Forelimb muscle (tissue), 1 donor: Measurements from ENCODE around the gene DCPS. TPM values are rescaled to one million over a fixed set of nuclear protein-coding genes. Genes with fewer than 3 reads are reported as not detected.
A peak's percentile ranks its signal among the peaks of the same experiment; 100 is the strongest.

Source experiments
- DNase-seq: peaks from one replicate; pipeline ENCODE4 v3.0.0-alpha.2; 2013; ENCODE audit warnings: low read depth
- polyA plus RNA-seq: library from polyadenylated mRNA; unstranded; fragments of 120-200 nt; gene quantifications from one replicate; pipeline ENCODE4 v1.2.1, GENCODE V29; 2013; ENCODE audit not compliant: insufficient read length

Gene DCPS
- polyA plus RNA-seq, 1 donor = 19.1 TPM

- no peak for DNase-seq
These were observed 24.6 kb downstream of the DCPS start for GRCh38 chr11:126328444-126328843.

- no peak for DNase-seq
These were observed 25.2 kb downstream of the DCPS start for GRCh38 chr11:126328938-126329643.

DNA sequence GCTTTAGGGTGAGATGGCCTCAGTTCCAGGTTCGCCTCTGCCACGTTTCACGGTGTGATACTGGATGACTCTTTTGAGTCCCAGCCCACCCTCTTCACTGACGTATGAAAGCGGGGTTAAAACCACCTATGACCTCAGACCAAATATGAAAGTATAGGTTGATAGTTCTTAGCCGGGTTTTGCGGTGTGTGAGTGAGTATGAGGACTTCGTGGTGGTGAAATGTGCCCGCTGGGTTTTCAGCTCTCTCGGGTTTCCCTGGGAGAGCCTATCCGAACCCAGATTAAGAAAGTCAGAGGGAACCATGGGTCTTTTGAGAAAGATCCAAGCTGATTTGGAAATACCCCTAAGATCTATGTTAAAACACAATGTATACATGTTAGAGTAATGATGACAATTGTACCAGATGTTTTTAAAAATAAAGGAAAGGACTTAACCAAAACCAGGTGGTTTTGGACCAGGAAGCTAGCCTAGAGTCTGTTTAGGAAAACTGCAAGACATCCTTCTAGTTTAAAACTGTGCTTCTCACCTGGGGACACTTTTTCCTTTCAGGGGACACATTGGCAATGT is 25.9 kb downstream of the DCPS start:
- DNase-seq = no peak

DNA sequence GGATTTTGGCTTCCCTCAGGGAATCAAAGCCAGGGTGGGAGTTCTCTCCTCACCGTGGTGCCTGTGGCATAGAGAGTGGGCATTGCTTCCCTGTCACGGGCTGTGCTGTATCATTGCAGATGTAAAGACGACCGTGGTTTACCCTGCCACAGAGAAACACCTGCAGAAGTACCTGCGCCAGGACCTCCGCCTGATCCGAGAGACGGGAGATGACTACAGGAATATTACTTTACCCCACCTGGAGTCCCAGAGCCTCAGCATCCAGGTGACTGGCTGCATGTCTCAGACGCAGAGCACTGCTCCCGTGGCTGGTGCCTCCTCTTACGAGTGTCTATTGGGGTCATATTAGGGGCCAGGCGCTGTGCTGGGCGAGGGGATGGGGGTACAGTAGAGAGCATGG is 27.4 kb downstream of the DCPS start:
- DNase-seq = no peak

- no peak for DNase-seq
These were observed 28.4 kb downstream of the DCPS start for GRCh38 chr11:126332221-126332711.

GRCh38 chr11:126333142-126333541 is 29.3 kb downstream of the DCPS start:
- DNase-seq = no peak

DNA sequence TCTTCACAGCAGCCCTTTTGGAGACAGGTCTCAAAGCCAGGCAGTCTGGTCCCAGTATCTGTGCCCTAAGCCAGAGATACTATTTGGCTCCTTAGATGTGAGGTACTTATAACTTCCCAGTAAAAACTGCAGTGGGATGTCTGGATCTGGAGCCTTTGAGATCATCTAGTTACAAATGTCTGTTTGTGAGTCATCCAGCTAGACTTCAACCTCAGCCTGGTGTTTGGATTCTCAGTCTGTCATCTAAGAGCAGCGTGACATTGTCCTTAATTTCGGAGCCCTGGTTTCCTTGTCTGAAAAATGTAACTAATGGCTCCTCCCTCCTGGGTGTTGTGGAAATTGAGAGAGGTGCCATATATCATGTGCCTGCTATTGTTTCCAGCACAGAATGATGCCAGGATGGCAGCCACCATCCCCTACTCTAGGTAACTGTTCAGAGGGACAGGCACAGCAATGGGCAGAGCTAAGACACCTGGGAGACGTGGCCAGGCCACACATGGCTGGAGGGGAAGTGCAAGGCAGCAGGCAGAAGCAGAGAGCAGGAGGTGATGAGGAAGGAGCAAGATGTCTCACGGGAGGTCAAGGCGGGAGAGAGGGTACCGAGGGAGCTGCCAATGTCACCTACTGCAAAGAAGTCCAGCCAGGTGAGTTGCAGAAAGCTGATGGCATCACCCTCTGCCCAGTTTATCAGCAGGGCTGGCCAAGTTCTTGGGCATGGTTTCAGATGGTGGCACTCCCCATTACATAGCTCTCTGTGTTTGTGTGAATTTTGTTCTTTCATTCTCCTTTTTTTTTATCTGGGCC is 31.0 kb downstream of the DCPS start:
- no peak for DNase-seq

- no peak for DNase-seq
These were observed 31.6 kb downstream of the DCPS start for GRCh38 chr11:126335463-126335760.

- DNase-seq = no peak
These were observed 32.3 kb downstream of the DCPS start for GRCh38 chr11:126336138-126336541.

DNA sequence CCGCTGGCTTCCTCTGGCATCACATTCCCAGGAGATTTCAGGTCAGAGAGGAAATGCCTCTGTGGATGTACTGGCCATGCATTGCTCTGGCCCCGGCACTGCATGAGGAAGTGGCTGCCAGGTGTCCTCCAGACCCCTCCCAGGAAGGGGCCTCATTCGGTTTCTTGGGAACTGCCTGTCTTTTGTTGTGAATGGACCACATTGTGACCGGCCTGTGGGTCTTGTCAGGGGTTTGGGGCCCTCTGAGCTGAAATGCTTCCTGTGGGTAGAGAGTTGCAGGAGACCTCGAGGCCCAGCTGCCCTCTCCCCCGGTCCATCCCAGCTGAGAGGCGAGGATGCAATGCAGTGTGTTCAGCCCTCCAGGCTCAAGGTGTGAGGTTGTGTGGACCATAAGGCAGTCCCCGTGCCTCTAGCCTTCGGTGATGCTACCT is 32.8 kb downstream of the DCPS start:
- DNase-seq = no peak

GRCh38 chr11:126337126-126337473 is 33.2 kb downstream of the DCPS start:
- DNase-seq = no peak

GRCh38 chr11:126337474-126338241 is 33.8 kb downstream of the DCPS start:
- DNase-seq = no peak

DNA sequence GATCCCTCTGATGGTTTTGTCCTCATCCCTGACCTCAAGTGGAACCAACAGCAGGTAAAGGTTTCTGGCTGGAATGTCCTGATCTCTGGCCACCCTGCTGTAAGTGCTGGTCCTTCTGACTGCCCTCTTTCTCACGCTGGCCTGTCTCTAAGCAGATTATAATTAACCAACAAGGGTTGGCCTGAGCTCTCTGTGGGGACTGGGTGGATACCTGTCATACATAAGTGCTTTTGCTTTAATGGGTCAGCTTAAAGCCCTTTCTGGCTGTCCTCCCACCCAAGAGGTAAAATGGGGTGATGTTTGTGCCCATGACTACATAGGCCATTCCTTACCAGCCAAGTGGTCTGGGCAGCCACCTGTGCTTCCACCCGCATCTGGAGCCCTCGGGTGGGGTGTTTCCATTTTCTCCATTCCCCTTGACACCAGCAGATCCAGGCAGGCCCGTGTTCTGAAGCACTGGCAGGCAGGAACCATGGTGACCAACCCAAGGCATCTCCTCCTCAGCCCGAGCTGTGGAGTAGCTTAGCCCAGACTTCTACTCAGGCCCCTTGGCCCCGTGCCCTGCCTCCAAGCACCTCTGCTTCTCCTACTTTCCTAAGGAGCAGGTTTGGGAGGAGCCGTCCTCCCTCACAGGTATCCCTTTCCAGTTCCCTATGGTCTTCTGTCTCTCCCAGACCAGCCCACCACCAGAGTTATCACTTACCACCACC is 34.6 kb downstream of the DCPS start:
- DNase-seq = no peak

GRCh38 chr11:126339073-126339862 is 35.4 kb downstream of the DCPS start:
- DNase-seq = no peak

DNA sequence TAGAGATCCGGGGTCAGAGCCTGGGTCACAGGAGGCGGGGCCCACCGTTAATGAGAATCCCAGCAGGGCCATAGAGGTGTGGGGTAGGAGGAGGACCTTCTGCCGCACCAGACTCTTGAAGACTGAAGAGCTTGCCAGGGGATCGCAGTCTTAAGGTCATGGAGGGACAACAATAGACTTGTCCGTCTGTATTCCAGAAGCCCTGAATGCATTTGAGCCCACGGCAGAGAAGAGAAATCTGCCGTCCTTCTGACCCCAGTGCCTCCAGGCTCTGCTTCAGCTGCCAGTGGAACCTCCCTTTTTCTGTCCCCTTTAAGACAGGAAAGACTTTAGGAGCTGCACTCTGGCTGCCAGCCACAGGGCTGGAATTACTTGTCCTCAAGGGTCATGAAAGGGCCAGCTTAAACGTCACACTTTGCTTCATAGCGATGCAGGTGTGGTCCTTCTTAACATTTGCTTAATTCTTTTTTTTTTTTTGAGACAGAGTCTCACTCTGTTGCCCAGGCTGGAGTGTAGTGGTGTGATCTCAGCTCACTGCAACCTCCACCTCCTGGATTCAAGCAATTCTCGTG is 36.1 kb downstream of the DCPS start:
- peak; percentile 71 for DNase-seq

DNA sequence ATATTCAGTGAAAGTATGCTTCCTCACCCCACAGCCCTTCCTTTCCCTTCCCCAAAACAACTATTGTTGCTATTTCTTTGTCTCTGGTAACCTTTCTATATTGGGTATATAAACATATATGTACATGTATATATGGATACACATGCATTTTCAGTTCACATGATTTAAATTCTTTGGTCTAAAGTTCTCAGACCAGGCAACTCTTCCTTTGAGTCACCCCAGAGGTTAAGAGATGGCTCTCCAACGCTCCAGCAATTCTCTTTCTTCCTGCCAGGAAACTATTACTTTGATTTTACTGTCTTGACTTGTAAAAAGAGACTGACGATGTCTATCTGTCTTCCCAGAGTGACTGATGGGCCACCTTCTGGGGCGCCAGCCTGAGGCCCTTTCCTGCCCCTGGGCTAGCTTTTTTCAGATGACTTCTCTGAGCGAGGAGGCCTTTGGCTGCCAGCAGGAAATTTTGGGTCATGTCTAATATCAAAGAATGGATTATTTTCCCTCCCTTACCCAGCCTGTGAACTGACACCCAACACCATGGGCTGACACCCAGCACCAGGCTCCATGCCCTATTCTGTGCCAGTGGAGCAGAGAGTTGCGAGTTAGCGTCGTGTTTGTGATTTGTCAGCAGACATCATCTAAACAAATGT is 37.2 kb downstream of the DCPS start:
- DNase-seq = no peak

DNA sequence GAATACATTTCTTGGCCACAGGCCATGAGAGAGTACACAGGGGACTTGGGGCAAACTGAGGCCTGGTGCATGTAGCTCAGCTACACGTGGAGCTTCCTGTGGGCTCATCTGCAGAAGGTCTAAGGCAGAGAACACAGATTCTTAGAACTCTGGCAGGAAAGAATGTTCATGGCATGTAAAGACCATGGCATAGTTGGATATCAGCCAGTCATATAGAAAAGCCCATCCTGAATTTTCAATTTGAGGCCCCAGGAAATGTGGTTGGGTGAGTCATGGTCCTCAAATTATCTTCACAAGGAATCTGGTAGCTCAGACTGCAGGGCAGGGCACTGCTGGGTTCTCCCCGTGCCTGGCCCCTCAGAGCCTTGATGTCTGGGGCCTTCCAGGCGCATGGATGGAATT is 37.9 kb downstream of the DCPS start:
- no peak for DNase-seq

DNA sequence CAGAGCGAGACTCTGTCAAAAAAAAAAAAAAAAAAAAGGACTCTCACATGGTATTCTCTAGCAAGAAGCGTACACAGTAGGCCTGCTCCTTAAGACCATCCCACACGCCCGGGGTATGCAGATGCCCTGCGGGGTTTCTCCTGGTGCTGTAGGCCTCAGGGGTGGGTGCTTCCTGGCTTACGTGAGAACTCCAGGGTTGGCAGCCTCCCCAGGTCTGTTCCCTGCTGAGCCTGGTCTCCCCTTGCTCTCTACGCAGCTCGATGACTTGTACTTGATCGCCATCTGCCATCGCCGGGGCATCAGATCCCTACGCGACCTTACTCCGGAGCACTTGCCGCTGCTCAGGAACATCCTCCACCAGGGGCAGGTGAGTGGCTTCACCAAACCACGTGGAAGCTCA is 39.2 kb downstream of the DCPS start:
- DNase-seq = no peak

DNA sequence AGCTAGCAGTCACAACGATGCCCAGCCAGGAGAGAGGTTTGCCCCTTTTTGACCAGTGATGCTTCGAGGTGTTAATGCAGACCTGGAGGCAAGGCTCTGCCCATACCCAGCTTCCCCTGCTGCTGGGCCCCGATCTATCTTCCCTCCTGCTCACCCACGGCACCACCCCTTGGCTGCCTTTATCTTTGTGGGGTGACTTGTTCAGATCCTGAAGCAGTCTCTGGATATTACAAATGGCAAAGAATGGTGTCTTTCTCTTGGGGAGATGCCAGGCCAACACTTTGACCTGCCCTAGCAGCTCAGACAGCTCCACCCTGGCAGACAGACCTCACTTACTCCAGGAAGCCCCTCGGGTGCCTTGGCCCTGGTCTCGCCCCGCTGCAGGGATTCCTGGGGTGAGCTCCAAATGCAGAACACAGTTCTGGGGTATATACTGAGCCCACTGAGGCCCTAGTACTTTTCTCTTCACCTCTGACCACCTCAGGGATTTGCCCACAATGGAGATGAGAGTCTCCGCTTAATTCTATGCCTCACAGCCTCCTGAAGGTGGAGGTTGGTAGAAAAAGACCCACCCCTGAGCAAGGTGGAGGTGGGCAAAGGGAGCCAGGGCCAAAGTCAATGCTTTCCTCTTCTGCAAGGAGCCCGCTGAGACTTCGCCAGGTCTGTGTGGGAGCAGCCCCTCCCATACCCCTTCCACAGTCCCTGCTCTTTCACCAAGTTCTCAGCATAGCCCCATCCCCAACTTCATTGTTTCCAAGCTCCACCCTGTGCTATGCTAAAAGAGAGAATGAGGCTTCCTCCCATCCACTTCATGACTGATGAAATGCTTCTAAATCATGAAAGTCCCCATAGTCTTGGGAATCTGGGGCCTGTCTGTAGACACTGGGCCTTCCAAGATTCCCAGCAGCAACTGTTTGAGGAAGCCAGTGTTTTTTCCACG is 40.6 kb downstream of the DCPS start:
- DNase-seq = no peak
